GM18907 (cell line): ENCODE results near the gene HIRA.
A peak's percentile ranks its signal among the peaks of the same experiment; 100 is the strongest.

Experiments used
- ATAC-seq: cut with Tn5 transposase; IDR thresholded peaks from one replicate; pipeline ENCODE4 v1.9.1; 2021; ENCODE audit warnings: mild to moderate bottlenecking, moderate library complexity; ENCODE audit not compliant: unreplicated experiment

The HIRA gene

DNA sequence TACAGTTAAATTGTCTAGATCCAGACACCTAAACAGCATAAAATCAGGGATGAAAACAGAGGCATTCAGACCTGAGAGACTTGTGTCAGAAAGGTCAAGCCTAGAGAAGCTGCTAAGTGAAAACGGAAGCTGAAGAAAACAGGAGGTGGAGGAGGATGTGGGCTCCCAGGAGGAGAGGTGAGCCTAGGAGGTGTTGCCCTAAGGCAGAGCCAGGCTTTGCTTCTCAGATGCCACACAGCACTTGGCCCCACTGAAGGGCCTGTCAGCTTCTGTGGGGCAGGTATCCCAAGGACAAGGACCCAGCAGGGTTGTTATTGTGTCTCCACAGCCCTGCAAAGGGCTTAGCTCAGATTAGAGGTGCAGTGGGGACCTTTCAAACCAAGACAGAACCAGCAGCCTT lies 33.0 kb upstream of the HIRA start:
- ATAC-seq: no peak

DNA sequence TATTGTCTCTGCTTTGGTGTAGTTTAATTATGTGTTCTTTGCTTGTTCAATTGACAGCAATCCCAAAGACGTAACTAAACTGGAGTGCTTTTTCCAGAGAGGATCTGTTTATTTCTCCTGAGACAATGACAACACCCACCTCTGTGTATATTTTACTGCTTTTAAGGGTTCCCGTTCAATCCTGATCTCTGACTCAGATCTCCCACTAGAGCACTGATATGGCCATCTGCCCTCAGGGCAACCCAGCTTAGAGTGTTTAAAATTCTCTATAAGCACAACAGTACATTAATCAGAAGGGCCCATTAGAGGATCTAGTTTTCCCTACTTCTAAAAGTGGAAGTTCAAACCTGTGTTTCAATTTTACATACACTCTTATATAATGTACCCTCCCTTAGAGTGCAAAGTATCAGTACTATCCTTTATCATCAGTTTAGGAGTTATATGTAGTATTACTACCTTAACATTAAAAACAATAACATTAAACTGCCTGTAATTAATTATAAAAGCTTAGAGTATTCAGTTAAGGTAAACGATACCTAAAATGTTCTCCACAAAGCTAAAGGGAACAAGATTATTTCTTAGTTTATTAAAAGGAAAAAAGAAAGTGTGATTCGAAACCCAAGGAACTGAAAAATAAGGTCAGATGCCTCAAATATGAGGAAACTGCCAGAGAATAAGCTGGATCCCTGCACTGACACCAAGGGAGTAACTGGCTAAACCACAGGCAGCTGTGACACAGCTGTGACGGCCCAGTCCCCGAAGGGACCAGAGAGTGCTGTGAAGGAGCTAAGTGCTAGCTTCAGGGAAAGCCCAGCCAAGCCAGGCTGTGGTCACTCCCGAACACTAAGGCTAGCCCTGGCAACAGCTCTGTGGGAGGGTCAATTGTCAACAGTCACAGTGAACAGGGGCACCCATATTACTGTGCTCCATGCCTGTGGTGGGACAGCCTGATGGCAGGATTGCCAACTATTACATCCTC lies 32.2 kb upstream of the HIRA start:
- ATAC-seq: no peak

DNA sequence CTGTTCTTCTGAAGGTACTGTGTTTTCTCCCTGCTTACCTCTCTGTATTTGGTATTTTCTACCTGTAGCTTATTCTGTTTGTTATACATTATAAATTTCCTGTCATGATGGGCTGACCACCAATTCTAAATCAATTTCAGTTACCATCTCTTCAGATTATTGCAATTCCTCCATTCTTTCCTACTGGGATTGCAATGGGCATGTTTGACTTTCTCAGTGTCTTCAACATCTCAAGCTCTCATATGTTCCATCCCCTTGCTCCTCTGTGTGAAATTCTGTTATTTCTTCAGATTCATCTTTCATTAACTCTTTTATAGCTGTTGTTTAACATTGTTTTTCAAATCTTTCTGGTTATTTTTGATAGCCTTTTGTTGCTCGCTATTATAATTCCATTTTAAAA lies 31.5 kb upstream of the HIRA start:
- no peak for ATAC-seq

DNA sequence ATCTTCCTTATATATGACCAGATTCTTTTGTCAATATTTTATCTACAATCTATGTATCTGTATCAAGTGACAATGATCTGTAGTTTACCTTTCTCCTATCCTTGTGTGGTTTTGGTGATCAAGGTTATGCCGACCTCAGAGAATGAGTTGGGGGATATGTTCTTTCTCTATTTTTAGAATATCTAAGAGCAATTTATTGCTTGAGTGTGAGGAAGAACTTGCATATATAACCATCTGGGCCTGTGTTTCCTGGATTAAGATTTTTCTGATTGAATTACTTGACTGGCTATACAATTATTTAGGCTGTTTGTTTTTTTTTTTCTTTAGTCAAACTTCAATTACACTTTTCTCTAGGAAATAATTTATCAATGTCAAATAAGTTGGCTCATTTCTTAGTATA lies 30.0 kb upstream of the HIRA start:
- no peak for ATAC-seq

DNA sequence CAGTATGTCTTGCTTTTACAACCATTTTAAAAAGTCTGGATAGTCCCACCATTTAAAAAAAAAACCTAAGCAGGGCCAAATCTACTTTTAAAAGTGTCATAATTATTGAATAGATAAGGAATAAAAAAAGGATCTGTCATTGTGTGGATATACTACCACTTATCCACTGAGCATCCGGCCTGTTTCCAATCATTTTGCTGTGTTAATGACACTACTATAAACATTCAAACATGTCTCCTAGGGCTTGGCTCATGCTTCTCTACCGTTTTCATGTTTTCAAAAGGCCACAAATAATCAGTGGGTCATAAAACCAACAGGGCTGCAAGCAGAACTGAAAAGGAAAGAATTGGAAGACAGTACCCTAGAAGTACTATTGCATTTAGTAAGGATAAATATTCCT lies 28.5 kb upstream of the HIRA start:
- ATAC-seq: no peak

DNA sequence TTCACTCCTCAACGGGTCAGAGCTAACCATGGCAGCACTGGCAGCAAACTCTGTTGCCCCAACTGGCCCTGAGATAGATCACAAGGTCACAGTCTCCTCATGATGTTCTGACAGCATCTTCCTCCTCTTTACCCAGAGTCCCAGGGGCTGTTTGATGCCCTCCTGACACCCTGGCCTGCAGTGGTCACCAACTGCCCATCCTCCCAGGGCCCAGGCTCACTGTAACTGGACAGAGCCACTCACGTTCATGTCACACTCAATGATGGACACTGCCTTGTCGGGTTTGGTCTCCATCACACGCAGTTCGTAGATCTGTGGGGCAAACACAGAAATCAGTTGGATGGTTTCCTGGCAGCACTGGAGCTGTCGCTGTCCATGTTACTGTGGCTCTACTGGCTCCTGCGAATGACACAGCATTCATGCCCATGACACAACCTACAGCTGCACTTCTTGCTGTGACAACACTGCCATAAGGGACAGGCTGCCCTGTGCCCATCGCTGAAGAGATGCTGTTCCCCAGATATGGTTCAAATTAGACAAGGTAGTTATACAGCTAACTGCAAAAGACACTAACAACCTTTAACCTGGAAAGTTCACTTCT lies 26.4 kb upstream of the HIRA start:
- ATAC-seq: no peak

DNA sequence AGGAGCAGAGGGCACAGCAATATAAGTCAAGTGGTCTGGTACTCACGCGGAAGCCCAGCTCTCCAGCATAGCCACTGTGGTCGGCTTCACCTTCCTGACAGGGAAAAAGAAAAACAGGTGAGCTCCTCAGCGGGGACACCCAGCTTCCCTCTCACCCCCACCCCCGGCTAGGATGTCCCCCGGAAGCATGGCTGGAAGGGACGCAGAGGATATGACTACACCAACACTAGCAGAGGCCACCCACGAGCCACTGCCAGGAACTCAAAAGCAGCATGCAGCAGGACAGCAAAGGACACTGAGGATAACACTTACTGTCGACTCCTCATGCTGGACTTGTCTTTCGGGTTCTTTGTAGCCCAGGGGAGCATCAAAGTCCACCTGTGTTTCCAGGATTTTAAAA lies 25.0 kb upstream of the HIRA start:
- ATAC-seq: no peak

DNA sequence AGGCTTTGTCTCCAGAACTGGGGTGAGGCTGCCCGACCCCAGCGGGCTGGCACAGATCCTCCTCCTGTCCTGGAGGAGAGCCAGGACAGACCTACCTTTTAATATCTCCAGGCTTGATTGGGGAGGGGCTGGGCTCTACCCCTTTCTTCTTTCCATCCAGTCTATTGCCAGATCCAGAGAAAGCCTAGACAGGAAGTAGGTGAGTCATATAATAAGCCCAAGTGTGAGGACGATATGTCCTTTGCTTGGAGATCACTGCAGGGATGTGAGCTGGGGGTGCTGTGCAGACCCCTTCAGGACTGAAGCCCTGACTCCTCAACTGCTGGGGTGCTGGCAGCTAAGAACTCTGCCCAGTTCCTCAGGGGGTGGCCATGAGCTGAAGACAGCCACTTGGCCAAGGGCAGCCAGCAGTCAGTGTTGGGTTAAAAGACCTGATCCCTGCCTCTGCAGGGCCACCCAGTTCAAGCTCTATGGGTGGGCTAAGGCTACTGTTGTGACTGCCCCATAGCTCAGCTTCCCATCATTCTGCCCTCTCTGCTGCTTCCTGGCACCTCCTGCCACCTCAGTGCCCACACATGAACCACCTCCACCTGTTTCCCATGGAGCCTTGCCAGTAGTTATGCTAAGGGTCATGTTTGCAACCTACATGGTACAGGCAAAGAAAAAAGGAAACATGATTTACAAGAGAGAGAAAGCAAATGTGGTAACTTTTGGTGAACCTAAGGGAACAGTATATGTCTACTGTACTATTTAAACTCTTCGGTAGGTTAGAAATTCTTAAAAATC lies 24.2 kb upstream of the HIRA start:
- ATAC-seq: no peak

DNA sequence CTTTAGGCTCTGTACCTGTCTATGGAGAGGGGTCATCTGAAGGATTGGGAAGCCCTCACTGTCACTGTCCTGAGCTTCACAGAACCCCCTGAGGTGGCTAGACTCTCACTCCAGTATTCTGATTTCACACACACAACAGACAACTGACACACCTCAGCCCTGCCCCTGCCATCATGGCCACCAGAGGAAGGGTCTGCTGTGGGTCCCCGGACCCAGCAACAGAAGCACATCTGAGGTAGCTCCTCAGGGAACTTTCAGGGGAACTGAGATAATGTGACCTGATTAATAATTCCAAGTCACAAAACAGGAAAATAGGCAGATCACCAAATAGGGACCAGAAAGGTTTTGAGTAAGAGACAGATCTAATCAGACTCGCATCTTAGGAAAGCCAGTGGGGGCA lies 23.5 kb upstream of the HIRA start:
- no peak for ATAC-seq

DNA sequence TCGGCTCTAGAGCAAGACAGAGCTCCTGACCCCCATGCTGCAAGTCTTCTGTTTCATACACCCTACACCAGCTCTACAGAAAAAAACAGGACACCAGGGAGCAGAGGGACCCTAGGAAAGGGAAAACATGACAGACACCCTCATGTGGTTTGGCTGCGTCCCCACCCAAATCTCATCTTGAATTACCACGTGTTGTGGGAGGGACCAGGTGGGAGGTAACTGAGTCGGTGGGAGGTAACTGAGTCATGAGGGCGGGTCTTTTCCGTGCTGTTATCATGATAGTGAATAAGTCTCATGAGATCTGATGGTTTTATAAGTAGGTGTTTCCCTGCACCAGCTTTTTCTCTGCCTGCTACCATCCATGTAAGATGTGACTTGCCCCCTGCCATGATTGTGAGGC lies 22.6 kb upstream of the HIRA start:
- no peak for ATAC-seq

DNA sequence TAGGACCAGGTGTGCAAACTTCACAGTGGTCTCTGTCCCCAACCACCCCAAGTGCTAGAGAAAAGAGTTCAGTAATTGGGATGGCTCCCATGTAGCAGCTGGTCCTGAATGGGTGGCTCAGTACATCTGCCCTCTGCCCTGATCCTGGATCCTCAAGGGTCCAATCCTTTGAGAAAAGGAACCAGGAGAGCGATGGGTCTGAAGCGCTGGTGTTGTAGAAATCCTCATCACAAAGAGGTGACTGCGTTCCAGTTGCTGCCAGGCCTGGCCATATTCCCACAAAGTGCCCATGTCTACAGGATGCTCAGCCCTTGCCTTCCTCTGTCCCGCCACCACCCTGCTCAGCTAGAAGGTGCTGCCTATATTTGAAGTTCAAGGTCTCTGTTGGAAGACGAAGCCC lies 22.2 kb upstream of the HIRA start:
- no peak for ATAC-seq

DNA sequence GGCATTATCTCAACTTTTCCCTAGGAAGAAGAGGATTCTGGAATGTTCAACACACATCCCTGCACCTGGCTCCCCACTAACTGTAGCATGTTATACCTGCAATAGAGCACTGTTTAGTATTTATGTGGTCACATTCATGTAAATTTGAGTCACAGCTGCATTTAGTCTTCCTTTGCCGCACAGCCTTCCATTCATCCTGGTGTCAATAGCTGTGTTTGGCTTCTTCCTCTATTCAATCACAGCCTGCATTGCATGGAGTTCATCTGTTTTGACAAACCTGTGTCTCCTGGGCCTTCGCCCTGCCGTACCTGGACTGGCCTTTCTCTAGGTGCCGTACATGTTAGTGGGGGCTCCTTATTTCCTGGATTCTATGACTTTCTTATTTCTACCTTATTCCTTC lies 20.0 kb upstream of the HIRA start:
- no peak for ATAC-seq

DNA sequence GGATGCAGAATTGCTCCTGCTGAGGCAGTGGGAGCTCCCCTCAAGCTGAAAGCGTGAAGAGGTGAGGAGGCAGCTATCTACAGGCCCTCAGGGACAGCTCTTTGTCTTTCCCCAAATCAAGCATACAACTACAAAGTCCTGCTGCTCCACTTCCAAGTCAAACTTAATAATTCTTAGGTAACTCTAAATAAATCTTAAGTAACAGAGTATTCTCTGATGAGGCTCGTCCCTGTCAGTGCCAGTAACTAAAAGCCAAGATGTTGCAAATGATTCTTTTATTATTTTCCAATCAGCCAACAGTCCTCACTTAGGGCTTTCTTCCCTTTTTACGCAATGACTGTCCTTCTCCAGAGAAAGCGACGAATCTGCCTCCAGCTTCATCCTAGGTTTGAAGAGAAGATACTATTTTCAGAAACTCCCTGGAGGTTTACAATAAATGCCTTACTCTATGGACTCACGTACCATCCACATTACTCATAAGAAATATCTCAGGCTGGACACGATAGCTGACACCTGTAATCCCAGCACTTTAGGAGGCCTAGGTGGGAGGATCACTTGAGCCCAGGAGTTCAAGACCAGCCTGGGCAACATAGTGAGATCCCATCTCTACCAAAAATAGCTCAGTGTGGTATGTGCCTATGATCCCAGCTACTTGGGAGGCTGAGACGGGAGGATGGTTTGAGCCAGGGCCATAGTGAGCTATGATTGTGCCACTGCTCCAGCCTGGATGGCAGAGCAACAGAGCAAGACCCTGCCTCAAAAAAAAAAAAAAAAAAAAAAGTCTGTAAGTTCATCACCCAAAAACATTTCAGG lies 19.0 kb upstream of the HIRA start:
- no peak for ATAC-seq

DNA sequence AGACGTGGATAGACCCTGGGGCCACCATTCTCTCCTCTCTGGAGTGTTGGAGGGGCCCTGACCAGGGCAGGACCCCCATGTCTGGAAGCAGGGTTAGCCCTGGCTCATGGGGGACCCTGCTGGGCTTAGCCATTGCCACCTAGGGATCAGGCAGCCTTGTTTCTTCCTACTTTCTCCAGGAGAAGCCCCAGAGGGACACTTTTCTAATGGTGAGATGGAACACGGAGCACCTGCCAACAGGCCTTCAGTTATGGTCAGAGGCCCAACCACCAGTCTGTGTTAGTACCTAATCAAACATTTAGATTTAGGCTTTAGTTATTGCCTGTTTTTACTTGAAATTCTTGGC lies 17.9 kb upstream of the HIRA start:
- ATAC-seq: no peak

DNA sequence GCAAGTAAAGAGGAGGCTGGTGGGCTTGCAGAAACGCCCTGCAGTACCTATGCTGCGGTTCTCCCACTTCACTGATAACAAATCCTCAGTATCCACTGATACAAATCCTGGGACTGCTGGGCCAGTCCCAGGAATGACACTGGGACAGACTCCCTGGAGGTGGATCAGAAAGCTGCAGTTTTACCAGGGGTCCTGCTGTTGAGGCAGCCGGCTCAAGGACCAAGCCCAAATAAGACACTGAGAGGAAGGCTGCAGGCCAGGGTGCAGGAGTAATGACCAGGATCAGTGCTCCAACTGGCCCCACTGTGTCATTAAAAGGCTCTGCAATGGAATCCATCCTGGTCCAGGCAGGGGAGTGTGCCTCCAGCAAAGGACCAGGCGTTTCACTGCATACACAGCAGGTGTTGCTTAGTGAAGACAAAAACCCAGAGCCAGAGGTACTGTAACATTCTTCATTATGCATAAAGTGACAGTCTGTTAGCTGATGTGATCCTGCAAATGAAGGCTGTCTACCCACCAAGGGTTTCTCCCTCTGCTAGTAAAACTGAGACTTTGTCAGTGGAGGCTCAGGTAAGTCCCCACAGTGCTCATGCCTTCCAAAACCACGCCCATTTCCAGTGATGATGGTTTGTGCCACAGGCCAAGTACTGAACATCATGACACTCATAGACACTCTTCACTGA lies 17.3 kb upstream of the HIRA start:
- no peak for ATAC-seq

DNA sequence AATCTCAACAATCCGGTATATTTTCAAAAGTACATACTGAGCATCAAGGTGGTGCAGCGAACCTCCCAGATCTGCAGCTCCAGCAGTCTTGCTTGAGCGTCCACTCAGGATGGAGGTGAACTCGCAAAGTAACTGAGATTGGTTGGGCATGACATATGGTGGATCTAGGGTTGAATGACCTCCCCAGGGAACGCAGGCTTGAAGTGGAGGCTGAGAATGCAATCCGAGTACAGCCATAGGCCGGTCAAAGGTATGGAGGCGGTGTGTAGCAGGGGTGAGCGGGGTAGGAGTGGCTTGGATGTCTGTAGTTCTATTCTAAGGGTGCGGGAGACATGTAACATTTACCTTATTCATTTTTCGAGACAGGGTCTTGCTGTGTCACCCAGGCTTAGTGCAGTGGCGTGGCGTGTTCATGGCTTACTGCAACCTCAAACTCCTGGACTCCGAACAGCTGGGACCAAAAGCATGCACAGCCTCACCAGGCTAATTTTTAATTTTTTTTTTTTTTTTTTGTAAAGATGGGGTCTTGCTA lies 16.6 kb upstream of the HIRA start:
- ATAC-seq: peak; percentile 39

DNA sequence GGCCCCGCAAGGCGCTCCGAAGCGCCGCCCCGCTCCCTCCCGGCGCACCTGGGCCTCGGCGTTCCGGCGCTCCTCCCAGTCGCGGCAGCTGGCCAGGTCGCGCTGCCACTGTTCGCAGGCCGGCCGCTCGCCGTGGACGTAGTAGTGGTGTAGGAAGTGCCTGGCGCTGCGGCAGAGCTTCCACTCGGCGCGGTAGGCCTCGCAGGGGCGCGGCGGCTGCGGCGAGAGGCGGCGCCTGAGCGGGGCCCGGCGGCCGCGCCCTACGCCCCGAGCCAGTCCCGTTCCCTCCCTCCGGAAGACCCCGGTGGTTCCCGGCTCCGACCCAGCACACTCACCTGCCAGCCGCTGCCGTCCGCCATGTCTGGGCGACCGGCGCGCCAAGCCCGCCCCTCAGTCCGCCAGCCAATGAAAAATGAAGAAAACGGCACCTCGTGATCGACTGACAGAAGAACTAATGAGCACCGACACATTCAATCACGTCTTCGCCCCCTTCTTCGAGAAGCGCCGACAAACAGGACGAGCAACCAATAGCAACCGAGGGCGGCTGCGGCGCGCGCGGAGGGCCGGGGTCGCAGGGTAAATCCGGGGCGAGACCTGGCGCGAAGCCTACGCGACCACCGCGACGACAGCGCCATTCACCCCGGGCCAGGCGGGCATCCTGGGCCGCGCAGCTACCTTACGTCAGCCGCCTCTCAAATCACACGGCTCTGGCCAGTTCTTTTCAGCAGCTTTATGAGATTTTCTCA lies 16.0 kb upstream of the HIRA start, which contains the start of gene C22orf39:
Gene C22orf39 (minus strand): TSS at position 382 of the 746 bp plus-strand sequence. CDS start 23 bp downstream, at position 359.
- ATAC-seq: peak; percentile 80

DNA sequence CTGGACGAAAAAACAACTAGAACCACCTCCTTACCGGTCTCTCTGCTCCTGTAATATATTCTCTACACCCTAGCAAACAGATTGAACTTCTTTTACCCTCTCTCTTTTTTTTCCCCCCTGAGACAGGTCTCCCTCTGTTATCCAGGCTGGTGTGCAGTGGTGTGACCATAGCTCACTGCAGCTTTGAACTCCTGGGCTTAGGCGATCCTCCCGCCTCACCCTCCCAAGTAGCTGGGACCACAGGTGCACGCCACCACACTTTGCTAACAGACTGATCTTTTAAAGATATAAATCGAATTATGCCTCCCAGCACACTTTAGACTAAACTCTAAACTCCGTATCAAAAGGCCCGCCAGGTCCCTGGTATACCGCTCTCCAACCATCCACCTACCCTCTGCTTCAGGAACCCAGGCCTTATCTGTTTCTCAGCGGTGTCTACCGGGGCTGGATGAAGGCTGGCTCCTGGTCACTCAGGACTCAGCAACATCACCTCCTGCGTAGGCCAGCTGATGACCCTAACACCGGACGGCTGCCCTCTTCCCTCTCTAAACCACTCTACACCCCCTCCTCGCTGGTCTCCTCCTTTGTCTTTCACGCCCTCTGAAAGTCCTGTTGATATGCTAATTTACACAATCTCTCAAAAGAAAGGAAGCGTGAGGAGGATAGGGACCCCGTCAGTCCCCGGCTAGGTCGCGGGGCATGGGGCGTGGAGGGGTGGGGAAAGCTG lies 15.2 kb upstream of the HIRA start:
- no peak for ATAC-seq
